ENCODE data around the gene SCN4A. TPM values are rescaled to one million over a fixed set of nuclear protein-coding genes. Genes with fewer than 3 reads are reported as not detected.
"Not testable (repeated sequence)": the region's sequence is repeated elsewhere in the genome, so short reads cannot be mapped to it uniquely, and the experiment has no call there.

The SCN4A gene
- total RNA-seq, 1 donor from 2014 or later: 0.43 TPM

- H3K79me2 ChIP-seq (ENCODE audit: insufficient read depth, low read length): no peaks in the 10 kb centered on the region
- no peak overlapping the region for H3K27ac ChIP-seq (ENCODE audit: low read depth, low read length)
- H4K20me1 ChIP-seq (ENCODE audit: insufficient read depth, low read length): no peaks in the 10 kb centered on the region
- no peak overlapping the region for H3K4me2 ChIP-seq (ENCODE audit: low read length)
- H3K9me3 Mint-ChIP-seq (ENCODE audit: unreplicated experiment): no peaks in the 10 kb centered on the region
- no peak overlapping the region for H3K4me3 ChIP-seq (ENCODE audit: insufficient read depth, low read depth, low read length)
- no peak overlapping the region for H2AFZ ChIP-seq (ENCODE audit: low read depth, low read length)
- H3K36me3 ChIP-seq (ENCODE audit: insufficient read depth, low read length): no peaks in the 10 kb centered on the region
- no peaks in the 10 kb centered on the region for H3K9me3 ChIP-seq (ENCODE audit: insufficient read depth, low read depth, low read length)
- no peak overlapping the region for H3K4me3 Mint-ChIP-seq (ENCODE audit: unreplicated experiment)
- DNase-seq (ENCODE audit: low read depth) (peak; percentile 11), FAIRE-seq (no peak)
- peaks cover 41% of the 10 kb centered on the region for H3K27me3 Mint-ChIP-seq (ENCODE audit: low read depth, unreplicated experiment)
- no peak overlapping the region for H3K27ac Mint-ChIP-seq (ENCODE audit: unreplicated experiment)
- H3K4me1 Mint-ChIP-seq (ENCODE audit: low read depth, unreplicated experiment): no peaks in the 10 kb centered on the region
- TF ChIP-seq EZH2 (IDR thresholded peaks at IDR 0.05; ENCODE audit: insufficient read depth, low read length): no peak
- TF ChIP-seq CTCF (IDR thresholded peaks at IDR 0.05; ENCODE audit: insufficient read depth, low read depth, low read length): peak; percentile 91
- H3K9ac ChIP-seq (ENCODE audit: low read length): no peak overlapping the region
- H3K4me1 ChIP-seq (ENCODE audit: insufficient read depth, low read length): no peaks in the 10 kb centered on the region
- H3K27me3 ChIP-seq (ENCODE audit: insufficient read depth, low read length): peaks cover 9% of the 10 kb centered on the region
- no peaks in the 10 kb centered on the region for H3K36me3 Mint-ChIP-seq (ENCODE audit: low read depth, unreplicated experiment)
Measured at GRCh38 chr17:63919311-63919723, 53.4 kb downstream of the SCN4A start.

GRCh38 chr17:63918789-63919305 is 53.9 kb downstream of the SCN4A start, which contains the start of gene GH1:
Gene GH1 (minus strand): TSS chr17:63918839. CDS start chr17:63918776, 63 bp downstream.
- not testable (repeated sequence) for H3K4me1 ChIP-seq (ENCODE audit: insufficient read depth, low read length); H3K4me3 Mint-ChIP-seq (ENCODE audit: unreplicated experiment); H3K4me1 Mint-ChIP-seq (ENCODE audit: low read depth, unreplicated experiment); H3K9me3 ChIP-seq (ENCODE audit: insufficient read depth, low read depth, low read length); H3K4me2 ChIP-seq (ENCODE audit: low read length); FAIRE-seq; H4K20me1 ChIP-seq (ENCODE audit: insufficient read depth, low read length); DNase-seq (ENCODE audit: low read depth); H3K4me3 ChIP-seq (ENCODE audit: insufficient read depth, low read depth, low read length); H3K27ac ChIP-seq (ENCODE audit: low read depth, low read length); H3K9me3 Mint-ChIP-seq (ENCODE audit: unreplicated experiment); H3K36me3 Mint-ChIP-seq (ENCODE audit: low read depth, unreplicated experiment); H3K36me3 ChIP-seq (ENCODE audit: insufficient read depth, low read length); H3K27me3 ChIP-seq (ENCODE audit: insufficient read depth, low read length); H3K79me2 ChIP-seq (ENCODE audit: insufficient read depth, low read length); H3K9ac ChIP-seq (ENCODE audit: low read length); H2AFZ ChIP-seq (ENCODE audit: low read depth, low read length); H3K27ac Mint-ChIP-seq (ENCODE audit: unreplicated experiment)
- H3K27me3 Mint-ChIP-seq (ENCODE audit: low read depth, unreplicated experiment): peaks cover 43% of the 10 kb centered on the region

- H3K79me2 ChIP-seq (ENCODE audit: insufficient read depth, low read length): no peaks in the 10 kb centered on the region
- H3K4me3 Mint-ChIP-seq (ENCODE audit: unreplicated experiment): no peak overlapping the region
- FAIRE-seq: no peak
- no peak overlapping the region for H3K4me3 ChIP-seq (ENCODE audit: insufficient read depth, low read depth, low read length)
- H3K27me3 Mint-ChIP-seq (ENCODE audit: low read depth, unreplicated experiment): peaks cover 43% of the 10 kb centered on the region
- no peak overlapping the region for H3K4me2 ChIP-seq (ENCODE audit: low read length)
- H3K9me3 ChIP-seq (ENCODE audit: insufficient read depth, low read depth, low read length): no peaks in the 10 kb centered on the region
- TF ChIP-seq CTCF (IDR thresholded peaks at IDR 0.05; ENCODE audit: insufficient read depth, low read depth, low read length) (no peak), EZH2 (IDR thresholded peaks at IDR 0.05; ENCODE audit: insufficient read depth, low read length) (no peak)
- no peaks in the 10 kb centered on the region for H4K20me1 ChIP-seq (ENCODE audit: insufficient read depth, low read length)
- H3K36me3 Mint-ChIP-seq (ENCODE audit: low read depth, unreplicated experiment): no peaks in the 10 kb centered on the region
- no peak overlapping the region for H3K27ac Mint-ChIP-seq (ENCODE audit: unreplicated experiment)
- H3K4me1 ChIP-seq (ENCODE audit: insufficient read depth, low read length): no peaks in the 10 kb centered on the region
- no peak for DNase-seq (ENCODE audit: low read depth)
- H3K27me3 ChIP-seq (ENCODE audit: insufficient read depth, low read length): peaks cover 9% of the 10 kb centered on the region
- H3K27ac ChIP-seq (ENCODE audit: low read depth, low read length): no peak overlapping the region
- no peaks in the 10 kb centered on the region for H3K9me3 Mint-ChIP-seq (ENCODE audit: unreplicated experiment)
- no peaks in the 10 kb centered on the region for H3K36me3 ChIP-seq (ENCODE audit: insufficient read depth, low read length)
- no peak overlapping the region for H3K9ac ChIP-seq (ENCODE audit: low read length)
- H3K4me1 Mint-ChIP-seq (ENCODE audit: low read depth, unreplicated experiment): no peaks in the 10 kb centered on the region
- H2AFZ ChIP-seq (ENCODE audit: low read depth, low read length): no peak overlapping the region
Measured at GRCh38 chr17:63918305-63918704, 54.4 kb downstream of the SCN4A start.

All from astrocyte (in vitro differentiated cells and primary cell).